Breast epithelium (tissue), 3 donors: ENCODE data around the gene PDCL3.

Source experiments
- CTCF ChIP-seq, 3 donors: fragments of 450-650 bp; IDR thresholded peaks; one replicate each; pipeline ENCODE4 v1.5.1; 2016 to 2017; ENCODE audit warnings: antibody characterized with exemption in 3 of 3, mild to moderate bottlenecking in 3 of 3, moderate library complexity in 3 of 3
- POLR2A ChIP-seq: fragments of 450-650 bp; IDR thresholded peaks from one replicate; pipeline ENCODE4 v1.6.1; 2016; ENCODE audit warnings: antibody characterized with exemption, mild to moderate bottlenecking, moderate library complexity
- POLR2AphosphoS5 ChIP-seq, 3 donors: sonication (generic); formaldehyde crosslinking; IDR thresholded peaks; one replicate each; pipeline ENCODE4 v1.6.1; 2017; ENCODE audit warnings: antibody characterized with exemption in 3 of 3

GRCh38 chr2:100623930-100624329 is 61.1 kb downstream of the PDCL3 start:
- no peak for TF ChIP-seq POLR2A
- no peak for TF ChIP-seq CTCF (IDR thresholded peaks at IDR 0.05)
- TF ChIP-seq POLR2AphosphoS5 (IDR thresholded peaks at IDR 0.05) = no peak
